Stimulated activated CD4-positive, alpha-beta T cell treated with anti-CD3 and anti-CD28 coated beads, Interleukin-1b, Interleukin-23, amount 100 ng/mL, for 24 hours (primary cell): ENCODE measurements around the gene KIF4B.
"Not testable (repeated sequence)": the region's sequence is repeated elsewhere in the genome, so short reads cannot be mapped to it uniquely, and the experiment has no call there.

Experiments used
- DNase-seq, 4 experiments: peaks; one replicate each; pipeline ENCODE4 v3.0.0-alpha.2; 2020; ENCODE audit warnings: low read depth in 4 of 4, low spot score in 1 of 4

KIF4B gene, protein sequence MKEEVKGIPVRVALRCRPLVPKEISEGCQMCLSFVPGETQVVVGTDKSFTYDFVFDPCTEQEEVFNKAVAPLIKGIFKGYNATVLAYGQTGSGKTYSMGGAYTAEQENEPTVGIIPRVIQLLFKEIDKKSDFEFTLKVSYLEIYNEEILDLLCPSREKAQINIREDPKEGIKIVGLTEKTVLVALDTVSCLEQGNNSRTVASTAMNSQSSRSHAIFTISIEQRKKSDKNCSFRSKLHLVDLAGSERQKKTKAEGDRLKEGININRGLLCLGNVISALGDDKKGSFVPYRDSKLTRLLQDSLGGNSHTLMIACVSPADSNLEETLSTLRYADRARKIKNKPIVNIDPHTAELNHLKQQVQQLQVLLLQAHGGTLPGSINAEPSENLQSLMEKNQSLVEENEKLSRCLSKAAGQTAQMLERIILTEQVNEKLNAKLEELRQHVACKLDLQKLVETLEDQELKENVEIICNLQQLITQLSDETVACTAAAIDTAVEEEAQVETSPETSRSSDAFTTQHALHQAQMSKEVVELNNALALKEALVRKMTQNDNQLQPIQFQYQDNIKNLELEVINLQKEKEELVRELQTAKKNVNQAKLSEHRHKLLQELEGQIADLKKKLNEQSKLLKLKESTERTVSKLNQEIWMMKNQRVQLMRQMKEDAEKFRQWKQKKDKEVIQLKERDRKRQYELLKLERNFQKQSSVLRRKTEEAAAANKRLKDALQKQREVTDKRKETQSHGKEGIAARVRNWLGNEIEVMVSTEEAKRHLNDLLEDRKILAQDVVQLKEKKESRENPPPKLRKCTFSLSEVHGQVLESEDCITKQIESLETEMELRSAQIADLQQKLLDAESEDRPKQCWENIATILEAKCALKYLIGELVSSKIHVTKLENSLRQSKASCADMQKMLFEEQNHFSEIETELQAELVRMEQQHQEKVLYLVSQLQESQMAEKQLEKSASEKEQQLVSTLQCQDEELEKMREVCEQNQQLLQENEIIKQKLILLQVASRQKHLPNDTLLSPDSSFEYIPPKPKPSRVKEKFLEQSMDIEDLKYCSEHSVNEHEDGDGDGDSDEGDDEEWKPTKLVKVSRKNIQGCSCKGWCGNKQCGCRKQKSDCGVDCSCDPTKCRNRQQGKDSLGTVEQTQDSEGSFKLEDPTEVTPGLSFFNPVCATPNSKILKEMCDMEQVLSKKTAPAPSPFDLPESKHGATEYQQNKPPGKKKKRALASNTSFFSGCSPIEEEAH

DNA sequence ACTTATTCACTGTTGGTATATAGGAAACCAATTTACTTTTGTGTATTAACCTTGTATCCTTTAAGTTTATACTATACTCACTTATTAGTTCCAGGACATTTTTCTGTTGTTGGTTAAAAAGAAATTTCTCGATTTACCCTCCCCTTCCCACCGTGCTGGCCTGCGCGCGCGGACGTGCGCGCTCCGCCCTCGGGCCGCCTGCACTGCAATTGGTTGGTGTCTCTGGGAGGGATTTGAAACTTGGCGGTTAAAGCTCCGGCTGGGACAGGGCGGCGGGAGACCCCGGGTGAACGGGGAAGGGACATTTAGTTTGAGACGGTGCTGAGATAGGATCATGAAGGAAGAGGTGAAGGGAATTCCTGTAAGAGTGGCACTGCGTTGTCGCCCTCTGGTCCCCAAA lies at the start of gene KIF4B:
Gene KIF4B, plus strand, starts transcription at position 230 of the 400 bp plus-strand sequence. Its CDS starts 105 bp downstream, at position 335.
- no peak for DNase-seq

DNA sequence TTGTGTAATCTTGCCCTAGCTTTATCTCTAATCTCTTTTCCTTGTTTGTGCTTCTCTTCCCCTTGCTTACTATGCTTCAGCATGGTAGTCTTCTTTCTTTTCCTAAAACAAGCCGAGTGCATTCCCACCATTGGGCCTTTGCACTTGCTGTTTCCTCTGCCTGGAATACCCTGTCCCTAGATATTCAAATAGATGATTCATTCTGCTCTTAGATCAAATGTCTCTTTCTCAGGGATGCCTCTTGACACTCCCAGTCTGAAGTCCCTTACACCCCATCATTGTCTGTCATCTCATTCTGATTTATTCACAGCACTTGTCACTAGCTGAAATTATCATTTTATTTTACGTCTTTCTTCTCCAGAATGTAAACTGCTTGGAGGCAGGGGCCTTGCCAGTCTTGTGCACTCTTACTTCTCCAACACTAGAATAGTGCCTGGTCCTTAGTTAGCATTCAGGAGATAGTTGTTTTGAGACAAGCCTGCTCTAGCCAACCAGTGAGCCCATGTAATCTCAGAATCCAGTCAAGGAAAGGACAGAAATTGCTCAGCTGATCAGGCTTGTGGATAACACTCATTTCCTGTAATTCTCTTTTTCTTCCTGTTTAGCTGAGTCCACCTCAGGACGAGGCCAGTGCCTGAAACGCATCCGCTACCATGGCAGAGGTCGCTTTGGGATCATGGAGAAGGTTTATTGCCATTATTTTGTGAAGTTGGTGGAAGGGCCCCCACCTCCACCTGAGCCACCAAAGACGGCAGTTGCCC lies 47.3 kb upstream of the KIF4B start:
- DNase-seq, result no peak

DNA sequence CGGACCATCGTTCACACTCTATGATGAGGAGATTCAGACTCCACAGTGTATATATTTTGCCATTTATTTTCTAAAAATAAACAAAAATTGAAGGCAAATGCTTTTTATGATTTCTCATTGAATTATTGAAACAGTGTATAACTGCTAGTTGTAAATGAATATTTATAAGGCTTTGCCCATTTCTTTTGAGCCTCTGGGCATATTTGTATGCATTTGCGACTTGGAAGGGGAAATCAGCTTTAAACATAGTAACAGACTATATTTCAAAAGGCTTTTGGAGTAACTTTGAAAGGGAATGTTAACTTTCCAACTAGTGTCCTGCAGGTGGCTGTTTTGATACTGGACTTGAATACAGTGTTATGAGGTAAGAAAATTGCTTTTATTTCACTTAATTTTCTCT lies 46.7 kb upstream of the KIF4B start:
- DNase-seq, result no peak

DNA sequence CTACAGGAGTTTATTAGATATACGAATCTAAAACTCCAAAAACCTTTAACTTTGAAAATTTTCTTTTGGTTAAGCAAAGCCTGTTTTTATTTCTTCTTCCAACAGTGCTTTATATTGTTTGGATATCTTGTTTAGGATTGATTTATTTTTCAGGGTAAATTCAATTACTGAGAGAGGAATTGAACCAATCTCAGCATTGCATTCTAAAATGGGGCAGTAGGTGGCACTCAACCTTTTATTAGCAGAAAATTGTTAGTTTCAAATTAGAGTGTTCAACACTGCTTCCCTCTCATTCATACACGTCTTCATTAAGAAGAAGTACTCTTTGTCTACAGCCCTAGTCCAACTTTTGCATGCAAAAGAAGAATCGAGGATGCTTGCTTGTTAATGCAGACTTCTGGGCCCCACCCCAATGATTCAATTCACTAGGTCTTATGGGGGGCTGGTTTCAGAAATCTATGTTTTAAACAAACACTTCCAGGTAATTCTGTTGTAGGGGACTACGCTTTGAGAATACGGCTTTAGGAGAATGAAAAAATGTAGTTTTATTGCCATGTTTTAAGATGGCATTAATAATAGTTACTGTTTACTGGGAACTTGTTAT lies 46.0 kb upstream of the KIF4B start:
- no peak for DNase-seq

DNA sequence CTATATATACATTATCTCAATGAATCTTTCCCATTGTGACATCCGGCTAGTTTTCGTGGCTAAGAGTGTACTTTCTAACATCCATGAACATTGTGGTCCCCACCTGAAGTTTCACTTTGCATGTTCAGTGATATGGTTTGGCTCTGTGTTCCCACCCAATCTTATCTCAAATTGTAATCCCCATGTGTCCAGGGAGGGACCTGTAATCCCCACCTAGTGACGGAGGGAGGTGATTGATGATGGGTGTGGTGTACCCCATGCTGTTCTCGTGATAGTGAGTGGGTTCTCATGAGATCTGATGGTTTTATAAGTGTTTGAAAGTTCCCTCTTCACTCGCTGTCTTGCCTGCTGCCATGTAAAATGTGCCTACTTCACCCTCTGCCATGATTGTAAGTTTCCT lies 44.6 kb upstream of the KIF4B start:
- DNase-seq, result no peak

DNA sequence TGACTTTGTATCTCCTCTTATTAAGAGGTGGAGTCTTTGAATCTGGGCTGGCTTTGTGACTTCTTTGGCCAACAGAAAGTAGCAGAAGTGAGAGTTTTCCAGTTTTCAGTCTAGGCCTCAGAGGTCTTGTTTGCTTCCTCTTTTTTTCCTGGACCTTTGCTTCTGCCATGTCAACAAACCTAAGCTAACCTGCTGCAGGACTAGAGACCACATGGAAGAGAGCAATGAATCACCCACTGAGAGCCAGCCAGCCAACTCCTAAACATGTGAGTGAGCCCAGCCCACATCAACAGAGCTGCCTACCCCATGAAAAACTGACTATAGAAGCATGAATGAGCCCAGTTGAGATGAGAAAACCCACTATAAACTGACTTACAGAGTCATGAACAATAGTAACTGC lies 42.8 kb upstream of the KIF4B start:
- no peak for DNase-seq

DNA sequence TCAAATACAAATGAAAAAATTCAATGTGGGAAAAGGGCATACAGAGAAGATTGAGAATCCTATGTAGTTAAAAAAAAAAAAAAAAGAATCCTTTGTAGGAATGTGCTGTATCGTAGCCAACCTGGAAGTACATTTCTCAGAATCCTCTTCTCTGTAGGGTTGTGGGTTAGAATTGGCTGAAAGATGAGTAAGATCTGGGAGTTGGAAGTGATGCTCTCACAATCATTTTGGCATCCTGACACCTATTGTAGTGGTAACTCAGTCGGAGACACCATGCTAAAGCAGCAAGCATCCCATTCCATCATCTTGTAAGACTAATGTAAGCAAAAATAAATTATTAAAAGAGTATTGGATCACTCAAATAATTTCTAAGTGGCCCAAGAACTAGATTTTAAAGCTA lies 42.1 kb upstream of the KIF4B start:
- no peak for DNase-seq

DNA sequence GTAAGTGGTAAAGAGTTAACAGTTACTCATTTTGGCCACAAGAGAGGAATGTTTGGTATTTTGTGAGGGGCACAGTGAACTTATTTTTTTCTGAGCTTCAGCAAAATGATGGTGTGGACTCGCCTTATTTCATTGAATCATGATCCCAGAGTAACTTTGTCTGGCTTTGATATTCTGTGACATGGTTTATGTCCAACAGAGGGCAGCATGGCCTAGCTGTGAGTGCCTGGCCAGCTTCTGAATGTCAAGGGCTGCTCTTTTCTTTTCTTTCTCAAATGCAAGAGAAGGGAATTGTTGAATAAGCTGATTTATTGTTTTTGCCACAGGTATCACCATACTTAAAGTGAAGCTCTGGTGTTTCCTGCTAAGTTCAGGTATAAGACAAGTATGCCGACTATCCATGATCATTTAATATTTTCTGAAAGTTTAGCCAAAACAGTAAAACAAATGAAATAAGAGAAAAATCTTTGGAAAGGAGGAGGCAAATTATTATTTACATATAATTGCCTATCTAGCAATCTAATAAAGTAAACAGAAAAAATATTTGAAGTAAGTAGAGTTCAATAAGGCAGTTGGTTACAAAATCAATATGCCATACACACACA lies 41.0 kb upstream of the KIF4B start:
- no peak for DNase-seq

DNA sequence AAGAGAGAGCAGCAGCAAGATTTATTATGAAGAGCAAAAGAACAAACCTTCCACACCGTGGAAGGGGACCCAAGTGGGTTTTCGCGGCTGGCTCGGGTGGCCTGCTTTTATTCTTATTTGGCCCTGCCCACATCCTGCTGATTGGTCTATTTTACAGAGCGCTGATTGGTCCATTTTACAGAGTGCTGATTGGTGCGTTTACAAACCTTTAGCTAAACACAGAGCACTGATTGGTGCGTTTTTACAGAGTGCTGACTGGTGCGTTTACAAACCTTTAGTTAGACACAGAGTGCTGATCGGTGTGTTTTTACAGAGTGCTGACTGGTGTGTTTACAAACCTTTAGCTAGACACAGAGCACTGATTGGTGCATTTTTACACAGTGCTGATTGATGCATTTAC lies 37.5 kb upstream of the KIF4B start:
- not testable (repeated sequence) for DNase-seq

DNA sequence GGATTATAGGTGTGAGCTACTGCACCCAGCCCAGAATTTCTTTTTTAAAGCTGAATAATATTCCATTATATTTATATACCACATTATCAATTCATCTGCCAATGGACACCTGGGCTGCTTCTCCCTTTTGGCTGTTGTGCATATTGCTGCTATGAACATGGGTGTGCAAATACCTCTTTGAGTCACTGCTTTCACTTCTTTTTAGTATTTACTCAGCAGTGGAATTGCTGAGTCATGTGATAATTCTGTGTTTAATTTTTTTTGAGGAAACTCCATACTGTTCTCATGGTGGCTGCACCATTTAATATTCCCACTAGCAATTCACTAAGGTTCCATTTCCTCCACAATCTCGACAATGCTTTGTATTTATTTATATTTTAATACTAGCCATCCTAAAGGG lies 36.1 kb upstream of the KIF4B start:
- no peak for DNase-seq

DNA sequence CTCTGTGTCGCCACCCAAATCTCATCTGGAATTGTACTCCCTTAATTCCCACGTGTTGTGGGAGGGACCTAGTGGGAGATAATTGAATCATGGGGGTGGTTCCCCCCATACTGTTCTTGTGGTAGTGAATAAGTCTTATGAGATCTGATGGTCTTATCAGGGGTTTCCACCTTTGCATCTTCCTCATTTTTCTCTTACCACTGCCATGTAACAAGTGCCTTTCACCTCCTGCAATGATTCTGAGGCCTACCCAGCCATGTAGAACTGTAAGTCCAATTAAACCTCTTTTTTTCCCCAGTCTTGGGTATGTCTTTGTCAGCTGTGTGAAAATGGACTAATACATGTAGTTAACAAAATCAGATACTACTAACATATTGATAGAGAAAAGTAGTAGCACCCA lies 35.3 kb upstream of the KIF4B start:
- not testable (repeated sequence) for DNase-seq

DNA sequence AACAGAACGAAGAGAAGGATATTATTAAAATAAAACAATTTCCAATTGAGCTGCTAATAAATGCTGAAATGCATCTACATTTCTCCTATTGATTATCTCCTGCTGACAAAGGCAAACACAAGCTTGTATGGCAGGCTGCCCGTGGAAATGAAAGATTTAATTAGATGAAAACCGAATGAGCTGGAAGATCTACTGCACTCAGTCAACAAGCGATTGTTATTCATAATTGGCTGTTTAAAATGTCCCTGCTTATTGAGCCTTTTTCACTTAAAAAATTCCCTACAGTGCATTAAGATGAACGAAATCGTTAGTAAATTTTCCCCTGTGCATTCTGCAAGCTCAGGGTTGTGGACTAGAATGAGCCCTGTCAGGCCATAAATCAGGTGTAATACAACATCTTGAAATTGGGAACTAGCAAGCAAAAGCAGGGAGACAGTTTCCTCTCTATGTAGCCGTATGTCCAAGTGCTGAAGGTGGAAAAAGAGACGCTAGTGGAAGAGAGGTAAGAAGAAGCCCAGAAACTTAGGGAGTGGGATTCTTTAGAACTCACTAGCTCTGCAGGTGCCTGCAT lies 28.5 kb upstream of the KIF4B start:
- no peak for DNase-seq

DNA sequence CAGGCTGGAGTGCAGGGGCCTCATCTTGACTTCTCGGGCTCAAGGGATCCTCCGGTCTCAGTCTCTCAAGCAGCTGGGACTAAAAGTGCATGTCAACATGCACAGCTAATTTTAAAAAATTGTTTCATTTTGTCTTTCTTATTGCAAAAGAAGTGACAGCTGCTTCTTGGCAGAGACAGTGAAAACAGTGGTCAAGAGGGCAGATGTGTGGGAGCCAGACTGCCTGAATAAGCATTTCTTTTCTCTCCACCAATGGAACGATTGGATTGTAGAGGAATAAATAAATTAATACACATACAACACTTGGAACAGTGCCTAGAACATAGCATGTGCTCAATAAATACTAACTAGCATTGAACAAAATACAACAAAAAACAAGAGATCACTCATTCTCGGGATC lies 27.4 kb upstream of the KIF4B start:
- no peak for DNase-seq

DNA sequence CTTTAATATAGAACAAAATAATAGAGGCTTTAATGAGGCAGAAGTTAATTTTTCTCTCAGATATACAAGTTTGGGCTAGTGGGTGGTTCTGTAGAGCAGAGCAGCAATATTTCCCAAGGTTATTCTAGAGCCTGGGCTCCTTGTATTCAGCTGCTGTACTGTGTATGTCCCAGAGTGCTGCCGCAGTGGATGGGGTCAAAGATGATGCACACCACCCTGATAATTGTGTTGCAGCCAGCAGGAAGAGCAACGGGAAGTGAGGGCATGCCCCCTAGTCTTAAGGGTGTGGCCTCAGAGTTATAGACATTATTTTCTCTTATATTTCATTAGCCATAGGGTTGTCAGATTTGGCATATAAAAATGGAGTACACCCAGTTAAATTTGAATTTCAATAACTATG lies 23.9 kb upstream of the KIF4B start:
- DNase-seq, result no peak

DNA sequence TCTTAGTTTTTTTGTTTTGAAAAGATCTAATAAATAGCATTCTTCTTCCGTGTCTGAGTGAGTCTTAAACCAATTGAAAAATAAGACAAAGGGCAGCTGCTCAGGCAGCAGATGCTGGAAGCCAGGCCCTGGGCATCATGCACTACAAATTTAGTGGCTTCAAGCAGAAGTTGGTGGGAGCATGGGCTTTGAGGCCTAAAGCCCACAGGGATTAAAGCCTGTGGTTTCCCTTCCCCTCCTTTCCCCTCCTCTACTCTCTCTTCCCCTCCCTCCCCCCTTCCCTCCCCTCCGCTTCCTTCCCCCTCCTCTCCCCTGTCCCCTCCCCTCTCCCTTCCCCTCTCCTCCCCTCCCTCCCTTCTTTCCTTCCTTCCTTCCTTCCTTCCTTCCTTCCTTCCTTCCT lies 20.1 kb upstream of the KIF4B start:
- DNase-seq, result no peak

DNA sequence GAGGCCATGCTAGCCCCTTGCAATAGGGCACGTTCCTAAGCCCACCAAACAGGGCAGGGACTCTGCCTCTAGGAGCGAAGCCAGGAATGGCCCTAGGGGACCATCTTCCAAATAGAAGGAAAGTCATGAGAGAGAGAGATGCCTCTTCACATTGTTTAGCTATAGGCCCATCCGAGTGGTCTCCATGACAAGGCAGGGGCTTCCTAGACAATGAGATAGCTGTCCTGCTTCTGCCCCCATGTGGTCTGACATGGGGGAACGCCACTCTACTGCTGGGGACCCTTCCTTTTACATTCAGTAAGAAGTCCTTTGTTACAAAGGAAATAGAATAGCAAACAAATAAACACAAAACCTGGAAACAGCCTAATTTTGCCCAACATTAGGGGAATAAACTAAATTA lies 17.9 kb upstream of the KIF4B start:
- DNase-seq, result no peak

DNA sequence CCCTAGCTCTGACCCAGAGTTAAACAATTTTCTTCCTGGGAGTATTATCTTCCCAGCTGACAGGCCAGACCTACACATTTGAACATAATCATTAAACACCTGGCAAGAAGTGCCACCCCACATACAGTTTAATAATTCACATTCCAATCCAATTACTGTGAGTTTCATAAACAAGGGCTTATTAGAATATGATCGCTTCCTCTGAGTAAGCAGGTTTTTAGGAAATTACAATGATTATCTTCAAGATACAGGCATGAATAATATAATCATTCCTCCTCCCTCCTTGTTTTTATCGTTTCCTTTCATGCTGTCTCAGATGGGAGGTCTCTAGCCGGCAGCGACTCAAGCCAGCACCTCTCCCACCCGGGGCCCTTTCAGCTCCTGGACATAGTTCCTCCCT lies 15.8 kb upstream of the KIF4B start:
- DNase-seq, result no peak

DNA sequence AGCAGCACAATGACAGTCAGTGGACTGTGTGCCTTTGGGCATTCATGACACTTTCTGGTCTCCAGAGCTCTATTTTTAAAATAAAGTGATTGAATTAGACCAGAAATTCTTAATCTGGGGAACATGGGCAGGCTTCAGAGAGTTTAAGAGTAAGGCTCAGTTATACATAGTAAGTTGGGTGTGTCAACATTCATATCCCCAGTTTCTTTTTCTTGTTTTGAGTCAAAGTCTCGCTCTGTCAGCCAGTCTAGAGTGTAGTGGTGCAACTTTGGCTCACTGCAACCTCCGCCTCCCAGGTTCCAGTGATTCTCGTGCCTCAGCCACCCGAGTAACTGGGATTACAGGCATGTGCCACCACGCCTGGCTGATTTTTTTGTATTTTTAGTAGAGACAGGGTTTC lies 13.7 kb upstream of the KIF4B start:
- no peak for DNase-seq

DNA sequence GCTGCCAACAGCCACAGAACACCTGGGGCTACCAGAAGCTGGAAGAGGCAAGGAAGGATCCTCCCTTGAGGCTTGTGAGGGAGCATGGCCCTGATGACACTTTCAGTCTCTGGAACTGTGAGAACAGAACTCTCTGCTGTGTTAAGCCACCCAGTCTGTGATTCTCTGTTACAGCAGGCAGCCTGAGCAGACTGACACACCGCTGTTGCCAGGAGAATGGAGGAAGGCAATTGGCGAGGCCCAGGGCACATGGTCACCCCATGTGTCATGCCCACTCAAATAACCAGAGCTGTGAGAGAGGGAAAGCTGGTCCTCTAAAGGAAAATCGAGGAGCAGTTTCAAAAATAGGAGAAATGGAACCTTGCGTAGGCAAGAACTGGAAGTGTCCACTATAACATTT lies 12.0 kb upstream of the KIF4B start:
- DNase-seq, result no peak

DNA sequence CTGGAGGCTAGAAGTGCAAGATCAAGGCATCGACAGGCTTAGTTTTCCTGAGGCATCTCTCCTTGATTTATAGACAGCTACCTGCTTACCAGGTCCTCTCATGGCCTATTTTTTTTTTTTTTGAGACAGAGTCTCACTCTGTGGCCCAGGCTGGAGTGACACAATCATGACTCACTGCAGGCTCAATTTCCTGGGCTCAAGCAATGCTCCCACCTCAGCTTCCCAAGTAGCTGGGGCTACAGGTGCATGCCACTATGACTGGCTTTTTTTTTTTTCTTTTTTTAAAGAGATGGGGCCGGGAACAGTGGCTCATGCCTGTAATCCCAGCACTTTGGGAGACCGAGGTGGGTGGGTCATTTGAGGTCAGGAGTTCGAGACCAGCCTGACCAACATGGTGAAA lies 10.8 kb upstream of the KIF4B start:
- not testable (repeated sequence) for DNase-seq
